ENCODE results near the gene TBC1D24.

TBC1D24 gene

DNA sequence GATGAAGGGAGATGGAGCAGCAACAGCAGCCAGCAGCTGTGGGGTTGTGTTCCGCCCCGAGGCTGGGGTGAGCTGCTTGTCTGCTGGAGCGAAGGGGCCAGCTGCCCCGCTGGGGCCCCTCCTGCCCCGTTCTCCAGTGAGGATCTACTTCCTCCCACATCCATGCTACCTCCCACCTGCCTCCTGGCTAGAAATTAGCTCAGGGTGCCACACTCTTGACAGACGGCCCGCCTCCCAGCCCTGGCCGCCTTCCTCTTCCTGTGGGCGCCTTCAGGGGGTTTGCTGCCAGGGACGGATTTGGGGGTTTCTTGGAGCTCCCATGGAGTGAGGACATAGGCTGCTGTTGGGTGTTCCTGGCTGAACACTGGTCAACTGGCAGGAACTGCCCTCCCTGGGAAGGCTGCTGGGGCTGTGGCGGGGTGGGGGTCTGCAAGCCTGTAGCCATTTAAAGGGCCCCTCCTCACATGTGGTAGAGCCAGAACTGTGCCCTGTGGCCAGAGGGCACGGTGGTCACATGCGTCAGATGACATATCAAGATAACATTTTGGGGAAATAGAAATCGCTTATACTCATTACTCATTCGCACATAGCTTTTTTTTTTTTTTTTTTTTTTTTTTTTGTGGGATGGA lies 13.1 kb downstream of the TBC1D24 start:
- Histone ChIP-seq H3K36me3 (peaks cover 0 to 52% (median 30%) of the 10 kb centered on the region in 11 experiments; a peak in 21 of 22 replicates), H3K4me2 (peak overlapping the region; percentile 65 to 96 (median 86)), H3K9me3 (replicated peaks in 1 of 11) (no peaks in the 10 kb centered on the region), H3K4me1 (peaks cover 55 to 62% (median 56%) of the 10 kb centered on the region in 10 experiments), H3K9ac (peak overlapping the region; percentile 26 to 72 (median 53); a peak in 18 of 22 replicates), H4K20me1 (peaks cover 0 to 100% (median 98%) of the 10 kb centered on the region in 11 experiments; a peak in 19 of 22 replicates), H3K27ac (peak overlapping the region in 10 of 11 experiments; percentile 9 to 77 (median 47); a peak in 15 of 22 replicates), H3K4me3 (peak overlapping the region in 1 of 10 experiments; percentile 31; a peak in 1 of 20 replicates), H3K27me3 (no peaks in the 10 kb centered on the region)
- no peak for TF ChIP-seq Cebpa-rat (IDR thresholded peaks at IDR 0.05)

DNA sequence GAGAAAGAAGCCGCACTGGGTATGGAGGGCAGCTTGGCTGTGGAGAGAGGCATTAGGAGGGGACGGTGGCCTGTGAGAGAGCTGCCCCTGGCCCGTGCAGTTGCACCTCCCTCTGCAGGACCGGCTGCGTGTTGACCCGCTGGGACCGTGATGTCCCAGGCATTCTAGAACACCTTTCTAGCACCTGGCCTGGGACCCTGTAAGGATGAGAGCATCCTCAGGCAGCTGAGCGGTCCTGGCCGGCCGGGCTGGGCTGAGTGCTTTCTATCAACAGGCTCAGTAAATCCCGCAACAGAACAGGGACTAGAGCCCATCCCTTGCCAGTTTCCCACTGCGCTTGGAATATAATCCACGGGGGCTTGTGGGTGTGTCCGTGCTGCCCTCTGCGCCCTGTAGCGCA lies 14.7 kb downstream of the TBC1D24 start:
- Histone ChIP-seq H3K27me3 (no peaks in the 10 kb centered on the region), H3K9ac (peak overlapping the region in 1 of 11 experiments; percentile 35; a peak in 2 of 22 replicates), H3K9me3 (replicated peaks in 1 of 11) (no peaks in the 10 kb centered on the region), H3K4me2 (no peak overlapping the region), H3K36me3 (peaks cover 0 to 61% (median 37%) of the 10 kb centered on the region in 11 experiments; a peak in 21 of 22 replicates), H3K4me1 (peaks cover 39 to 56% (median 42%) of the 10 kb centered on the region in 10 experiments), H3K27ac (no peak overlapping the region), H3K4me3 (no peak overlapping the region), H4K20me1 (peaks cover 0 to 100% (median 98%) of the 10 kb centered on the region in 11 experiments; a peak in 18 of 22 replicates)
- no peak for TF ChIP-seq Cebpa-rat (IDR thresholded peaks at IDR 0.05)

DNA sequence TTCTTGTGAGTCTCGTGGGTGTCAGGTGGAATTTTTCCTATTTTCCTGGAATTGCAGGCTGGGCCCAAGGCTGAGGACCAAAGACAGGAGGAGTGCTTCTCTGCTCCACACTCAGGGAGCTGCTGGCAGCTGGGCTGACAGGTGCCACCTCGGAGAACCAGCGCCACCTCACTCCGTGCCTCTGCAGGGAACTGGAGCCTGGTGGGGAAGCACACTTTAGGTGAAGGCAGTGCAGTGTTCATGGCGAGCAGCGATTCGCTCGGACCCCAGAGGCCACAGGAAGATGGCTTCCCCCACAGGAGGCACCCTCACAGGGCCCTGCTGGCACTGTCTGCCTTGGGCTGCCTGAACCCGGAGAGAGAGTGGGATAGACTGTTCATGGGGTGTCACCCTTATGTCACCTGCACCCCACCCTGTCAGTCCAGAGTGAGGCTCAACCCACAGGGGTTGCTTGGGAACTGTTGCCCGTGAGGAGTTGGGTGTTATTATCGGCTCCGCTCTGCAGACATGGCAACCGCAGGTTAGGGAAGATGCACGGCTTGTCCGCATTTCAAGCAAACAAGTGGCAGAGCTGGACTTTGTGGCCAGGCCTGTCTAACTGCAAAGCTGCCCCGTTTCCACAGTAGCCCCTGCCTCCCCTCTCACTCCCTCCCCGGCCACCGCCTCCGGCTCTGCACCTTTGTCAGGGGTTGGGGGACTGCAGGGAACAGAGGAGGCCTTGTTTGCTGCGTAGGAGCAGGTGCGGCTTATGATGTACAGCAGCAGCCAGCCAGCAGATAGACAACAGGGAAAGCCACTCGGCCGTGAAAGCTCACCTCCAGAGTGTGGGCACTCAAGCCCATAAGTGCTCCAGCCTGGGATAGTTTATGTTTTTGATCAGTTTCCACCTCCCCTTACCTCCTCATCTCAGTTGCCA lies 15.5 kb downstream of the TBC1D24 start:
- peaks cover 31 to 48% (median 35%) of the 10 kb centered on the region in 10 experiments for H3K4me1 ChIP-seq
- peak overlapping the region in 2 of 11 experiments; percentile 8 to 48; a peak in 3 of 22 replicates for H3K9ac ChIP-seq
- H3K36me3 ChIP-seq: peaks cover 0 to 59% (median 32%) of the 10 kb centered on the region in 11 experiments; a peak in 21 of 22 replicates
- TF ChIP-seq Cebpa-rat (IDR thresholded peaks at IDR 0.05): no peak
- H3K4me3 ChIP-seq: no peak overlapping the region
- H3K4me2 ChIP-seq: no peak overlapping the region
- H3K27ac ChIP-seq: no peak overlapping the region
- no peaks in the 10 kb centered on the region for H3K27me3 ChIP-seq
- no peaks in the 10 kb centered on the region for H3K9me3 ChIP-seq (replicated peaks in 1 of 11)
- H4K20me1 ChIP-seq: peaks cover 0 to 100% (median 98%) of the 10 kb centered on the region in 11 experiments; a peak in 18 of 22 replicates

DNA sequence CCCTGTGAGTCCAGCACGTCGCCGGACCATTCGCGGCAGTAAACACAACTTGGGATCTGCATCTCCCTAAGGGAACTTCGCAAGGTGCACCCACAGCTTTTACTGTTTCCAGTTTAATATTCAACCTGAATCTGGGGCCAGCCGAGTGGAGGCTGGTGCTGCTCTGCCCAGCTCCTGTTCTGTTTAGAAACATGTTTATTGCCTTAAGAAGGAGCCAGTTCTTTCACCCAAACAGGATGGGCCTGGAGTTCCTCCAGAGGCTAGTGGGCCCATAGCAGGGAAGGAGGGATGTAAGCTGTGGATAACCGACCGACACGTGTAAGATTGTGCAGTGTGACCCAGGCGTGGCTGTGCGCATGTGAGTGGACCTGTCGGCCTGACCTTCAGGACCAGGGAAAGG lies 17.4 kb downstream of the TBC1D24 start:
- Histone ChIP-seq H3K4me1 (peaks cover 27 to 42% (median 31%) of the 10 kb centered on the region in 10 experiments), H3K9me3 (replicated peaks in 1 of 11) (no peaks in the 10 kb centered on the region), H3K36me3 (peaks cover 13 to 72% (median 48%) of the 10 kb centered on the region in 11 experiments), H3K27me3 (no peaks in the 10 kb centered on the region), H3K9ac (peak overlapping the region in 4 of 11 experiments; percentile 0 to 26 (median 7); a peak in 2 of 22 replicates), H3K4me3 (no peak overlapping the region), H4K20me1 (peaks cover 0 to 100% (median 98%) of the 10 kb centered on the region in 11 experiments; a peak in 18 of 22 replicates), H3K4me2 (no peak overlapping the region), H3K27ac (no peak overlapping the region)
- no peak for TF ChIP-seq Cebpa-rat (IDR thresholded peaks at IDR 0.05)

DNA sequence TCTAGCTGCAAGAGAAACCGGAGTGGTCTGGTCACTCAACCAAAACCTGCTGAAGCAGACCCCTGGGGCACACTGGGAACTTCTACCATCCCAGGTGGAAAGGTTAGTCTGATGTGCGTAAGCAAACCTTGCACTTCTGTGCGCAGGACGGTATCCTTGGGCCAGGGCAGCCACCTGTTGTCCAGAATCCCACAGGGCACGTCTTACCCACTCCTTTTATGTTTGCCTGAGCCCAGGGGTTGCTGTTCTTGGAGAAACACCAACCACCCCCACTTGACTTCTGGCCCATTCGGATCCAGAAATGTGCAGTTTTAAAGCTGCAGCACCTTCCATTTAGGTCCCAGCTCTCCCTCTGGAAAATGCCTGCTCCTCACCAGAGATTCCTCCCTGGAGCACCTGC lies 18.7 kb downstream of the TBC1D24 start:
- Histone ChIP-seq H3K4me2 (peak overlapping the region in 1 of 11 experiments; percentile 5; a peak in 1 of 22 replicates), H3K36me3 (peaks cover 13 to 85% (median 59%) of the 10 kb centered on the region in 11 experiments), H3K9ac (peak overlapping the region in 1 of 11 experiments; percentile 21; a peak in 1 of 22 replicates), H3K27me3 (no peaks in the 10 kb centered on the region), H3K9me3 (replicated peaks in 1 of 11) (no peaks in the 10 kb centered on the region), H3K4me1 (peaks cover 28 to 42% (median 31%) of the 10 kb centered on the region in 10 experiments), H3K27ac (no peak overlapping the region), H3K4me3 (no peak overlapping the region), H4K20me1 (peaks cover 4 to 100% (median 98%) of the 10 kb centered on the region in 11 experiments; a peak in 21 of 22 replicates)
- TF ChIP-seq Cebpa-rat (IDR thresholded peaks at IDR 0.05): no peak

DNA sequence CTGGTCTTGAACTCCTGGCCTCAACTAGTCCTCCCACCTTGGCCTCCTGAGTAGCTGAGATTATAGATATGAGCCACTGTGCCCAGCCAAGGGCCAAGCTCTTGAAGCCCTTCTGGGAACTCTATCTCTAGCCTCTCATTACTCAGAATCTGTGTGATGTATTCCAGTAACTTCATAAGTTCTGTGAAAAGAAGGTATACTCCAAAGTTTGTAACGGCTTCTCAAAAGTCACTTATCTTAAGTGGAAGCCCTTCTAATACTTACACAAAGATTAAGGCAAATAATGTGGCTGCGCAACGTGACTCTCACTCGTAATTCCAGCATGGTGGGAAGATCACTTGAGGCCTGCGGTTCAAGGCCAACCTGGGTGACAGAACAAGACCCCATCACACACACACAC lies 19.7 kb downstream of the TBC1D24 start:
- TF ChIP-seq Cebpa-rat (IDR thresholded peaks at IDR 0.05): no peak
- Histone ChIP-seq H3K27me3 (no peaks in the 10 kb centered on the region), H3K4me1 (peaks cover 27 to 45% (median 36%) of the 10 kb centered on the region in 10 experiments), H3K9me3 (replicated peaks in 1 of 11) (no peaks in the 10 kb centered on the region), H3K36me3 (peaks cover 13 to 92% (median 65%) of the 10 kb centered on the region in 11 experiments), H4K20me1 (peaks cover 5 to 100% (median 98%) of the 10 kb centered on the region in 11 experiments; a peak in 21 of 22 replicates), H3K4me2 (no peak overlapping the region), H3K27ac (no peak overlapping the region), H3K9ac (peak overlapping the region in 1 of 11 experiments; percentile 14; a peak in 1 of 22 replicates), H3K4me3 (no peak overlapping the region)

DNA sequence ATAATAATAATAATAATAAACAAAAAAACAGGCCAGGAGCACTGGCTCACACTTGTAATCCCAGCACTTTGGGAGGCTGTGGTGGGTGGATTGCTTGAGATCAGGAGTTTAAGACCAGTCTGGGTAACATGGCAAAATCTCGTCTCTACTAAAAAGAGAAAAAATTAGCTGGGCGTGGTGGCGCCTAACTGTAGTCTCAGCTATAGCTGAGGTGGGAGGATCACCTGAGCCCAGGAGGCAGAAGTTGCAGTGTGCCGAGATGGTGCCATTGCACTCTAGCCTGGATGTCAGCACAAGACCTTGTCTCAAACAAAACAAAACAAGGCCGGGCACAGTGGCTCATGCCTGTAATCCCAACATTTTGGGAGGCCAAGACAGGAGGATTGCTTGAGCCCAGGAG lies 20.1 kb downstream of the TBC1D24 start:
- Histone ChIP-seq H3K9ac (peak overlapping the region in 1 of 11 experiments; percentile 14; a peak in 2 of 22 replicates), H3K4me1 (peaks cover 27 to 45% (median 37%) of the 10 kb centered on the region in 10 experiments), H3K27me3 (no peaks in the 10 kb centered on the region), H3K9me3 (replicated peaks in 1 of 11) (no peaks in the 10 kb centered on the region), H4K20me1 (peaks cover 5 to 100% (median 98%) of the 10 kb centered on the region in 11 experiments; a peak in 21 of 22 replicates), H3K27ac (no peak overlapping the region), H3K36me3 (peaks cover 13 to 92% (median 65%) of the 10 kb centered on the region in 11 experiments), H3K4me2 (peak overlapping the region in 1 of 11 experiments; percentile 12; a peak in 1 of 22 replicates), H3K4me3 (no peak overlapping the region)
- TF ChIP-seq Cebpa-rat (IDR thresholded peaks at IDR 0.05): no peak

Measured in BLaER1 treated with 17β-estradiol and CSF1 and Interleukin-3, amounts not matched to agents 10 nM and 100 nM (cell line).